H1 (cell line): ENCODE measurements around the gene RPL7L1. TPM values are rescaled to one million over a fixed set of nuclear protein-coding genes. Genes with fewer than 3 reads are reported as not detected.

Source experiments
- CTCF ChIA-PET: fragments of 300-600 bp; sonication (Branson Sonifier 250); formaldehyde crosslinking; loops from one replicate; lab custom pipeline; 2021; ENCODE audit not compliant: partially characterized antibody; lab: Charles Lee
- POLR2A ChIA-PET: fragments of 300-600 bp; sonication (Branson Sonifier 250); formaldehyde crosslinking; loops from one replicate; lab custom pipeline; 2021; ENCODE audit warnings: inconsistent platforms; ENCODE audit not compliant: partially characterized antibody; lab: Charles Lee
- DNase-seq, 2 experiments: peaks; one replicate each; pipeline versions ENCODE4 v3.0.0 to v3.0.0-alpha.2; 2010 to 2022; ENCODE audit warnings: low spot score in 2 of 2, low read depth in 1 of 2, mixed read lengths in 1 of 2
- FAIRE-seq: peaks from 2 replicates; lab custom pipeline; 2011; peaks lifted over from hg19 to GRCh38; lab: Jason Lieb, UNC
- H2AFZ ChIP-seq: 2 replicates; pipeline ENCODE4 v1.8.1; 2012; ENCODE audit warnings: low read length, inconsistent platforms
- H2AK5ac ChIP-seq: 2 replicates; pipeline ENCODE4 v1.6.1; 2013; ENCODE audit warnings: low read depth, low read length
- H2BK120ac ChIP-seq: replicated peaks from 2 replicates; pipeline ENCODE3; 2013; ENCODE audit warnings: low read depth, low read length, inconsistent platforms
- H2BK12ac ChIP-seq: 2 replicates; pipeline ENCODE4 v1.6.1; 2013; ENCODE audit warnings: low read depth, low read length
- H2BK15ac ChIP-seq: 2 replicates; pipeline ENCODE4 v1.6.1; 2013; ENCODE audit warnings: low read length
- H2BK20ac ChIP-seq: 2 replicates; pipeline ENCODE4 v1.6.1; 2013; ENCODE audit warnings: low read length
- H2BK5ac ChIP-seq: 2 replicates; pipeline ENCODE4 v1.6.1; 2013; ENCODE audit warnings: low read depth, low read length
- H3K14ac ChIP-seq: 2 replicates; pipeline ENCODE4 v1.6.1; 2013; ENCODE audit warnings: inconsistent platforms; ENCODE audit not compliant: insufficient read length
- H3K18ac ChIP-seq: 2 replicates; pipeline ENCODE4 v1.6.1; 2013; ENCODE audit warnings: low read length; ENCODE audit errors: extremely low read depth
- H3K23ac ChIP-seq: 2 replicates; pipeline ENCODE4 v1.6.1; 2013; ENCODE audit warnings: inconsistent platforms; ENCODE audit not compliant: insufficient read length
- H3K23me2 ChIP-seq: 2 replicates; pipeline ENCODE4 v1.6.1; 2013; ENCODE audit warnings: low read depth, low read length
- H3K27ac ChIP-seq: 2 replicates; pipeline ENCODE4 v1.6.1; 2011; ENCODE audit warnings: low read depth, low read length, inconsistent platforms
- H3K27me3 ChIP-seq, 4 experiments: replicated peaks in 1 of 4; 1 replicate in 1 of 4; 2 replicates in 3 of 4; pipeline versions ENCODE4 v1.6.1 to v1.8.1; 2011 to 2013; ENCODE audit warnings: low read length in 3 of 4, mild to moderate bottlenecking in 3 of 4, inconsistent platforms in 2 of 4, mixed read lengths in 2 of 4, moderate library complexity in 1 of 4; ENCODE audit not compliant: control insufficient read depth in 3 of 4, insufficient read depth in 3 of 4; ENCODE audit errors: extremely low read depth in 1 of 4
- H3K36me3 ChIP-seq, 4 experiments: 2 replicates each; pipeline versions ENCODE4 v1.6.1 to v1.8.1; 2011 to 2013; ENCODE audit warnings: mild to moderate bottlenecking in 4 of 4, low read length in 3 of 4, moderate library complexity in 2 of 4, control low read depth in 1 of 4, inconsistent platforms in 1 of 4; ENCODE audit not compliant: insufficient read depth in 4 of 4, control insufficient read depth in 2 of 4
- H3K4ac ChIP-seq: replicated peaks from 2 replicates; pipeline ENCODE3; 2013; ENCODE audit warnings: low read length, low read depth, mixed read lengths, inconsistent platforms; ENCODE audit not compliant: insufficient read length
- H3K4me1 ChIP-seq, 4 experiments: replicated peaks in 1 of 4; 1 replicate in 1 of 4; 2 replicates in 3 of 4; pipeline versions ENCODE4 v1.6.1 to v1.8.1; 2011 to 2013; ENCODE audit warnings: low read length in 3 of 4, inconsistent platforms in 2 of 4, mixed read lengths in 1 of 4; ENCODE audit not compliant: insufficient read depth in 4 of 4, control insufficient read depth in 3 of 4
- H3K4me2 ChIP-seq, 2 experiments: 2 replicates each; pipeline versions ENCODE4 v1.6.1 to v1.8.1; 2011 to 2013; ENCODE audit warnings: low read depth in 2 of 2, low read length in 2 of 2, control low read depth in 1 of 2, inconsistent platforms in 1 of 2, mild to moderate bottlenecking in 1 of 2; ENCODE audit not compliant: insufficient read depth in 1 of 2
- H3K4me3 ChIP-seq, 4 experiments: fragments of 200-600, 300-600 bp in 1 of 4; sonication (generic), shearing (Covaris generic), sonication (Bioruptor Twin) in 1 of 4; 2 replicates each; pipeline versions ENCODE4 v1.5.1 to v1.8.1; 2011 to 2016; ENCODE audit warnings: low read length in 4 of 4, low read depth in 3 of 4, control low read depth in 2 of 4, inconsistent platforms in 2 of 4, mild to moderate bottlenecking in 2 of 4, mixed read lengths in 1 of 4, moderate library complexity in 1 of 4; ENCODE audit not compliant: insufficient read depth in 2 of 4; ENCODE audit errors: extremely low read depth in 1 of 4
- H3K56ac ChIP-seq: replicated peaks from 2 replicates; pipeline ENCODE3; 2013; ENCODE audit warnings: low read depth, mild to moderate bottlenecking, mixed read lengths, low read length, inconsistent platforms; ENCODE audit not compliant: insufficient read length
- H3K79me1 ChIP-seq: 2 replicates; pipeline ENCODE4 v1.6.1; 2013; ENCODE audit warnings: low read depth, low read length, control low read depth
- H3K79me2 ChIP-seq, 2 experiments: 2 replicates each; pipeline versions ENCODE4 v1.6.1 to v1.8.1; 2012 to 2013; ENCODE audit warnings: low read length in 2 of 2, mild to moderate bottlenecking in 2 of 2, inconsistent platforms in 1 of 2; ENCODE audit not compliant: insufficient read depth in 2 of 2, control insufficient read depth in 1 of 2
- H3K9ac ChIP-seq, 4 experiments: replicated peaks in 1 of 4; 1 replicate in 1 of 4; 2 replicates in 3 of 4; pipeline versions ENCODE4 v1.6.1 to v1.8.1; 2011 to 2013; ENCODE audit warnings: low read depth in 3 of 4, low read length in 3 of 4, control low read depth in 2 of 4, mild to moderate bottlenecking in 2 of 4, moderate library complexity in 2 of 4, inconsistent platforms in 1 of 4; ENCODE audit errors: extremely low read depth in 1 of 4
- H3K9me3 ChIP-seq, 2 experiments: 2 replicates each; pipeline versions ENCODE4 v1.6.1 to v1.8.1; 2012 to 2013; ENCODE audit warnings: mild to moderate bottlenecking in 2 of 2, moderate library complexity in 2 of 2, control low read depth in 1 of 2, inconsistent platforms in 1 of 2, low read depth in 1 of 2, low read length in 1 of 2, mixed read lengths in 1 of 2; ENCODE audit not compliant: insufficient read depth in 2 of 2
- H4K20me1 ChIP-seq, 2 experiments: replicated peaks in 1 of 2; 2 replicates each; pipeline versions ENCODE3 to v1.8.1; 2011 to 2013; ENCODE audit warnings: inconsistent platforms in 2 of 2, low read length in 2 of 2, mild to moderate bottlenecking in 1 of 2; ENCODE audit not compliant: insufficient read depth in 2 of 2, control insufficient read depth in 1 of 2
- H4K5ac ChIP-seq: 2 replicates; pipeline ENCODE4 v1.6.1; 2013; ENCODE audit warnings: low read length, low read depth, mixed read lengths, inconsistent platforms; ENCODE audit not compliant: insufficient read length
- H4K8ac ChIP-seq: 2 replicates; pipeline ENCODE4 v1.8.0; 2013; ENCODE audit warnings: mild to moderate bottlenecking, moderate library complexity, low read length, inconsistent platforms; ENCODE audit not compliant: insufficient read depth; ENCODE audit errors: extremely low read depth
- H4K91ac ChIP-seq: replicated peaks from 2 replicates; pipeline ENCODE3; 2013; ENCODE audit warnings: low read length, mixed read lengths, inconsistent platforms; ENCODE audit not compliant: insufficient read length
- BRCA1 ChIP-seq: IDR thresholded peaks from 2 replicates; pipeline ENCODE4 v1.6.1; 2012; ENCODE audit warnings: low read depth, low read length, improper control_type of control experiment
- CHD2 ChIP-seq: IDR thresholded peaks from 2 replicates; pipeline ENCODE4 v1.6.1; 2012; ENCODE audit warnings: low read length, improper control_type of control experiment
- CREB1 ChIP-seq: IDR thresholded peaks from 2 replicates; pipeline ENCODE4 v1.6.1; 2012; ENCODE audit warnings: inconsistent platforms
- GABPA ChIP-seq: IDR thresholded peaks from 2 replicates; pipeline ENCODE4 v1.6.1; 2011; ENCODE audit warnings: mild to moderate bottlenecking, low read length, moderate library complexity, borderline replicate concordance; ENCODE audit not compliant: insufficient read depth
- NRF1 ChIP-seq: IDR thresholded peaks from 2 replicates; pipeline ENCODE4 v1.6.1; 2011; ENCODE audit warnings: mild to moderate bottlenecking, low read depth, low read length, improper control_type of control experiment
- TEAD4 ChIP-seq: IDR thresholded peaks from 2 replicates; pipeline ENCODE4 v1.6.1; 2012; ENCODE audit warnings: low read depth, low read length, inconsistent platforms, mixed read lengths
- USF2 ChIP-seq: IDR thresholded peaks from 2 replicates; pipeline ENCODE4 v1.6.1; 2011; ENCODE audit warnings: low read length, improper control_type of control experiment
- WGBS, 2 experiments: shearing (Covaris generic) in 1 of 2; methylation state at CpG; one replicate each; pipeline versions ENCODE4 v1.1.6 to v1.1.7; 2013 to 2015; ENCODE audit warnings: low lambda C conversion rate in 2 of 2, mixed read lengths in 2 of 2, inconsistent platforms in 1 of 2, low coverage in 1 of 2, missing lambda C conversion rate in 1 of 2; ENCODE audit not compliant: insufficient replicate concordance in 2 of 2, insufficient coverage in 1 of 2, insufficient read length in 1 of 2; ENCODE audit errors: extremely low coverage in 1 of 2, missing lambda C conversion rate in 1 of 2; 5-methylcytosine and 5-hydroxymethylcytosine counted together
- polyA plus RNA-seq, 7 experiments: library from polyadenylated mRNA; depleted of rRNA in 3 of 7; stranded (reverse) in 5 of 7; unstranded in 2 of 7; fragments of >200 nt in 5 of 7; fragments of 200-250 nt in 2 of 7; gene quantifications; 1 replicate in 5 of 7; 2 replicates in 1 of 7; 4 replicates in 1 of 7; pipeline versions ENCODE4 v1.2.1 to v1.2.3, GENCODE V29; 2011 to 2013; ENCODE audit warnings: missing spikeins in 2 of 7, mixed read lengths in 2 of 7
- total RNA-seq: library from RNA; stranded (reverse); fragmentation: NEBNext Ultra II Directional; extraction: Animal tissue kit (Norgen Biotek cat#: 25700); gene quantifications from 2 replicates; pipeline ENCODE4 v1.2.1, GENCODE V29; 2021

The RPL7L1 gene
- total and polyA plus RNA-seq, 2 of the 8 experiments (the other 6 are each of a cell fraction or from before 2014, with no cell fraction given): 31.0 to 117 TPM

- no peak overlapping the region for H2BK12ac ChIP-seq
- no peaks in the 10 kb centered on the region for H3K23me2 ChIP-seq
- H4K20me1 ChIP-seq: no peaks in the 10 kb centered on the region
- ChIA-PET CTCF (interaction anchor here (0.6 to 1.5 kb wide), 3 partner anchors 53 to 139 kb away, joined by 3 read pairs; no protein-coding TSS in a partner anchor), POLR2A (interaction anchor here (1.3 kb wide), 1 partner anchor 13 kb away, joined by 6 read pairs; no protein-coding TSS in a partner anchor)
- WGBS, 2 experiments: 93% methylated on average over 8 of the region's 8 CpGs; no CpG with 5 or more reads in 1 of the 2 experiments
- H4K91ac ChIP-seq: no peak overlapping the region
- H4K8ac ChIP-seq: no peak overlapping the region
- H2BK120ac ChIP-seq: no peak overlapping the region
- no peak overlapping the region for H2AFZ ChIP-seq
- H3K23ac ChIP-seq: no peak overlapping the region
- no peak overlapping the region for H3K4ac ChIP-seq
- H2BK15ac ChIP-seq: no peak overlapping the region
- peaks cover 9 to 38% (median 11%) of the 10 kb centered on the region in 4 experiments; a peak in 5 of 8 replicates for H3K36me3 ChIP-seq
- no peak overlapping the region for H4K5ac ChIP-seq
- no peak overlapping the region for H2AK5ac ChIP-seq
- no peak overlapping the region for H3K14ac ChIP-seq
- DNase-seq (no peak), FAIRE-seq (no peak)
- no peaks in the 10 kb centered on the region for H3K79me1 ChIP-seq
- no peak overlapping the region for H3K4me2 ChIP-seq
- H3K56ac ChIP-seq: no peak overlapping the region
- no peaks in the 10 kb centered on the region for H3K27me3 ChIP-seq
- H3K79me2 ChIP-seq: no peaks in the 10 kb centered on the region
- no peak overlapping the region for H3K27ac ChIP-seq
- no peak overlapping the region for H3K4me3 ChIP-seq
- no peak overlapping the region for H2BK5ac ChIP-seq
- H2BK20ac ChIP-seq: no peak overlapping the region
- no peak overlapping the region for H3K9ac ChIP-seq
- no peaks in the 10 kb centered on the region for H3K4me1 ChIP-seq
- no peak overlapping the region for H3K18ac ChIP-seq
- H3K9me3 ChIP-seq: no peaks in the 10 kb centered on the region; a peak in 1 of 4 replicates
- no peak for TF ChIP-seq GABPA
- no peak for TF ChIP-seq NRF1
- no peak for TF ChIP-seq TEAD4
- no peak for TF ChIP-seq BRCA1
- no peak for TF ChIP-seq CHD2
- TF ChIP-seq USF2: no peak
- no peak for TF ChIP-seq CREB1
Measured at GRCh38 chr6:42864602-42865001, 14.8 kb upstream of the RPL7L1 start.
